Smooth muscle cell (in vitro differentiated cells): ENCODE data around the gene ZNF280B. TPM values are rescaled to one million over a fixed set of nuclear protein-coding genes. Genes with fewer than 3 reads are reported as not detected.

Source experiments
- DNase-seq: peaks from one replicate; lab custom pipeline; 2025; ENCODE audit not compliant: unreplicated experiment; lab: John Stamatoyannopoulos, UW
- H2AFZ ChIP-seq: fragments of 200-600 bp; sonication (generic); 2 replicates; pipeline ENCODE4 v1.6.0; 2016; ENCODE audit warnings: antibody characterized with exemption, low read depth, mild to moderate bottlenecking
- H3F3A ChIP-seq: fragments of 200-600 bp; sonication (generic); 2 replicates; pipeline ENCODE4 v1.6.0; 2017; ENCODE audit warnings: antibody characterized with exemption, low read depth
- H3K27ac ChIP-seq: fragments of 200-600 bp; sonication (generic); 2 replicates; pipeline ENCODE4 v1.5.1; 2016; ENCODE audit warnings: low read depth, mild to moderate bottlenecking
- H3K27me3 ChIP-seq: fragments of 200-600 bp; sonication (generic); 2 replicates; pipeline ENCODE4 v1.6.1; 2016; ENCODE audit warnings: low read depth, mild to moderate bottlenecking
- H3K36me3 ChIP-seq: fragments of 200-600 bp; sonication (generic); 2 replicates; pipeline ENCODE4 v1.5.1; 2016; ENCODE audit warnings: low read depth
- H3K4me1 ChIP-seq: fragments of 200-600 bp; sonication (generic); 2 replicates; pipeline ENCODE4 v1.5.1; 2016; ENCODE audit warnings: low read depth
- H3K4me2 ChIP-seq: fragments of 200-600 bp; sonication (generic); 2 replicates; pipeline ENCODE4 v1.6.0; 2016; ENCODE audit warnings: mild to moderate bottlenecking
- H3K4me3 ChIP-seq: fragments of 200-600 bp; sonication (generic); 2 replicates; pipeline ENCODE4 v1.5.1; 2016; ENCODE audit warnings: mild to moderate bottlenecking
- H3K79me2 ChIP-seq: fragments of 200-600 bp; sonication (generic); 2 replicates; pipeline ENCODE4 v1.6.0; 2016; ENCODE audit warnings: low read depth, mild to moderate bottlenecking
- H3K9ac ChIP-seq: fragments of 200-600 bp; sonication (generic); 2 replicates; pipeline ENCODE4 v1.6.0; 2016; ENCODE audit warnings: low read depth
- H3K9me3 ChIP-seq: fragments of 200-600 bp; sonication (generic); replicated peaks from 2 replicates; pipeline ENCODE4 v1.5.1; 2016; ENCODE audit warnings: low read depth
- H4K20me1 ChIP-seq: fragments of 200-600 bp; sonication (generic); 2 replicates; pipeline ENCODE4 v1.6.0; 2016; ENCODE audit warnings: low read depth
- WGBS: methylation state at CpG from one replicate; pipeline ENCODE4 v1.1.7; 2016; ENCODE audit warnings: low lambda C conversion rate; 5-methylcytosine and 5-hydroxymethylcytosine counted together
- polyA plus RNA-seq: library from polyadenylated mRNA; unstranded; fragments of >200 nt; fragmentation: Nextera tagmentation; extraction: Ambion mirVana; gene quantifications from 2 replicates; pipeline ENCODE4 v1.2.1, GENCODE V29; 2016
- total RNA-seq: library from RNA; depleted of rRNA; stranded (reverse); fragments of >200 nt; gene quantifications from 2 replicates; pipeline ENCODE4 v1.2.3, GENCODE V29; 2014
- TF ChIP-seq, protein P1 (sequence below): fragments of 200-600 bp; sonication (generic); IDR thresholded peaks from 2 replicates; pipeline ENCODE4 v1.5.1; 2017; ENCODE audit warnings: borderline replicate concordance, mild to moderate bottlenecking, antibody characterized with exemption; ENCODE audit not compliant: insufficient read depth, poor library complexity, severe bottlenecking

The ZNF280B gene
- total and polyA plus RNA-seq, 2 experiments from 2014 or later: 3.0 to 3.3 TPM

DNA sequence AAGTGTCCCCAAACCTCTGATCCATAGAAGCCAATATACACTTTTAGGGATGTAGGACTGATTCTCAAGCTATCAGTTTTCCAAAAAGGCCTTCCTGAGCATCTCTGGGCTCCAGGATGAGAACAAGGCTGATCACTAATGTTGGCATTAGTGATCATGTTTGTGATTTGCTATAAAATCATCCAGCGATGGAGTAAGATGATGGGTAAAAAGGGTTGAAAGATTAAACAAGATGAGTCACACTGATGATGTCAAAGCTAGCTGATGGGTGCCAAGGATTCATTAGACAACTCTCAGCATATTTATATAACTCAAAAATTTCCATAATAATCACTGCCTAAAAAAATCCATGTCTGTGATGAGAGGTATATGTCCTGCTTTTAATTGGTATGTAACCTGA lies 42.8 kb downstream of the ZNF280B start:
- Histone ChIP-seq H3K9ac (no peak overlapping the region), H2AFZ (no peak overlapping the region), H3K4me1 (no peaks in the 10 kb centered on the region), H3K27ac (no peak overlapping the region), H3K4me2 (no peak overlapping the region), H3F3A (no peaks in the 10 kb centered on the region), H3K79me2 (no peaks in the 10 kb centered on the region), H3K27me3 (peaks cover 33% of the 10 kb centered on the region), H3K36me3 (no peaks in the 10 kb centered on the region), H4K20me1 (no peaks in the 10 kb centered on the region), H3K9me3 (no peaks in the 10 kb centered on the region), H3K4me3 (no peak overlapping the region)
- WGBS: 88% methylated on average over 1 of the region's 1 CpG
- no peak for DNase-seq
- TF ChIP-seq, protein P1, sequence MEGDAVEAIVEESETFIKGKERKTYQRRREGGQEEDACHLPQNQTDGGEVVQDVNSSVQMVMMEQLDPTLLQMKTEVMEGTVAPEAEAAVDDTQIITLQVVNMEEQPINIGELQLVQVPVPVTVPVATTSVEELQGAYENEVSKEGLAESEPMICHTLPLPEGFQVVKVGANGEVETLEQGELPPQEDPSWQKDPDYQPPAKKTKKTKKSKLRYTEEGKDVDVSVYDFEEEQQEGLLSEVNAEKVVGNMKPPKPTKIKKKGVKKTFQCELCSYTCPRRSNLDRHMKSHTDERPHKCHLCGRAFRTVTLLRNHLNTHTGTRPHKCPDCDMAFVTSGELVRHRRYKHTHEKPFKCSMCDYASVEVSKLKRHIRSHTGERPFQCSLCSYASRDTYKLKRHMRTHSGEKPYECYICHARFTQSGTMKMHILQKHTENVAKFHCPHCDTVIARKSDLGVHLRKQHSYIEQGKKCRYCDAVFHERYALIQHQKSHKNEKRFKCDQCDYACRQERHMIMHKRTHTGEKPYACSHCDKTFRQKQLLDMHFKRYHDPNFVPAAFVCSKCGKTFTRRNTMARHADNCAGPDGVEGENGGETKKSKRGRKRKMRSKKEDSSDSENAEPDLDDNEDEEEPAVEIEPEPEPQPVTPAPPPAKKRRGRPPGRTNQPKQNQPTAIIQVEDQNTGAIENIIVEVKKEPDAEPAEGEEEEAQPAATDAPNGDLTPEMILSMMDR: no peak

DNA sequence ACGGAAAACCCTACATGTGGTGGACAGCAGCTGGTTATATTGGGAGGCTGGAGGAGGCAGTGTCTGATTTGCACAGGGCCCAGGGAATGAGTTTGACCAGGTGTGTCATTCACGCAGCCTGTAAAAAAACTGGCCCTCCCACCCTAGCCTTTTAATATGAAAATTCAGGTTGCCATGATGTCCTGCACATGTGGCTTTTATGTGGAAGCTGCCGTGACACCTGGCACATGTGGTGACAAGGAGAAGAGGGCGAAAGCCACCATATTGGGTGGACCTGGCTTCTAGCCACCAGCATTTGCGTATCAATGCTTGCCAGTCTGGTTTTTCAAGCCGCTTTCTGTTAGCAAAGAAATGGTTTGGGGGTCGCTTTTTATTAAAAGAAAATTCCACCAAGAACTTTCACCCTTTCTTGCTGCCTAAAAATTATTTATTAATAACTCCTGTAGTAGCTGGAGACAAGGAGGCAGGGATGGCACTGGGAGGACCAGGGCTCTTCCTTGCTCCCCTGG lies 43.4 kb downstream of the ZNF280B start:
- Histone ChIP-seq H3K27me3 (peaks cover 33% of the 10 kb centered on the region), H3K27ac (no peak overlapping the region), H3F3A (no peaks in the 10 kb centered on the region), H4K20me1 (no peaks in the 10 kb centered on the region), H3K4me1 (no peaks in the 10 kb centered on the region), H3K79me2 (no peaks in the 10 kb centered on the region), H3K4me2 (no peak overlapping the region), H3K9ac (no peak overlapping the region), H3K9me3 (no peaks in the 10 kb centered on the region), H2AFZ (no peak overlapping the region), H3K36me3 (no peaks in the 10 kb centered on the region), H3K4me3 (no peak overlapping the region)
- 74% methylated on average over 7 of the region's 7 CpGs for WGBS
- TF ChIP-seq, protein P1: no peak
- no peak for DNase-seq

DNA sequence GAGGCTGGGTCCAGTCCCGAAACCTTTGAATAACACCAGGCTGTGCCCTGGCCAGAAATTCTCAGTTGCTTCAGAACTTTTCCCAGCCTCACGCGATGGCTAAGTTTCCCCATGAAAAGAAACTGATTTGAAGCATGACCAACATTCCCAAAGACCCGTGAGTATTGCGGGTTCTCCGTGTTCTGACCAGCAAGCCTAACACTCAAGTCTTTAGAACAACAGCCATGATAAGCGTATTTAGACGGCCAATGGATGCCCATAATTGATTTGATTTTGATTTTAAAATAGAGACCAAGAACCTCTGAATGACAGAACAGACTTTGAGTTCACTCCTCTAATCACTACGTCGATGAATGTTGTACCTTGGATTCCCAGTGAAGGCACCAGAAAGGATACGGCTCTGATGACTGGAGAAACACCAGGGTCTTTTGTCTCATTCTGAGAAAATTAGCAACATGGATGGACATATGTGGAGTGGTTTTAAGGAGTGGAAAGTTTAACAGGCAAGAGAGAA lies 43.9 kb downstream of the ZNF280B start:
- Histone ChIP-seq H3K9me3 (no peaks in the 10 kb centered on the region), H4K20me1 (no peaks in the 10 kb centered on the region), H3K27ac (no peak overlapping the region), H3F3A (no peaks in the 10 kb centered on the region), H3K4me3 (no peak overlapping the region), H3K79me2 (no peaks in the 10 kb centered on the region), H2AFZ (no peak overlapping the region), H3K9ac (no peak overlapping the region), H3K36me3 (no peaks in the 10 kb centered on the region), H3K27me3 (peaks cover 36% of the 10 kb centered on the region), H3K4me2 (no peak overlapping the region), H3K4me1 (no peaks in the 10 kb centered on the region)
- TF ChIP-seq, protein P1: no peak
- no peak for DNase-seq
- WGBS: 82% methylated on average over 11 of the region's 11 CpGs
